ENCODE results near the gene COL6A3. TPM values are rescaled to one million over a fixed set of nuclear protein-coding genes. Genes with fewer than 3 reads are reported as not detected.

The COL6A3 gene
- polyA plus RNA-seq, 1 of the 3 experiments (the other 2 are of a cell fraction), result 18.5 TPM

GRCh38 chr2:237431837-237432236, 17.9 kb upstream of the COL6A3 start:
- no peaks in the 10 kb centered on the region for H3K36me3 ChIP-seq (replicated peaks in 1 of 2; ENCODE audit: control insufficient read depth in 1 of 2, insufficient read depth in 2 of 2, low read length in 1 of 2)
- ChIA-PET CTCF (interaction anchor here (1.0 to 2.9 kb wide), 6 partner anchors 9 to 81 kb away, joined by 3 to 25 read pairs (median 8); no protein-coding TSS in a partner anchor), POLR2A (no interaction called here)
- no peaks in the 10 kb centered on the region for H4K20me1 ChIP-seq (ENCODE audit: insufficient read depth)
- no peak overlapping the region for H3K4me3 ChIP-seq (ENCODE audit: low read depth in 2 of 2, low read length in 1 of 2)
- no peak for DNase-seq
- H3K27me3 ChIP-seq (ENCODE audit: insufficient read depth), result no peaks in the 10 kb centered on the region
- peaks cover 34 to 41% of the 10 kb centered on the region in 2 experiments for H3K4me1 ChIP-seq (ENCODE audit: control insufficient read depth in 1 of 2, insufficient read depth in 2 of 2, low read depth in 1 of 2, low read length in 1 of 2)
- H3K79me2 ChIP-seq (ENCODE audit: insufficient read depth), result no peaks in the 10 kb centered on the region
- peak overlapping the region; percentile 77; the same call in 1 of the 2 replicates for H3K9ac ChIP-seq
- TF ChIP-seq ELF1 (IDR thresholded peaks at IDR 0.05) (no peak), EP300 (IDR thresholded peaks at IDR 0.05; ENCODE audit: borderline replicate concordance in 1 of 2, low read depth in 1 of 2, low read length in 1 of 2) (no peak), EZH2phosphoT487 (IDR thresholded peaks at IDR 0.05; ENCODE audit: borderline replicate concordance, low read depth) (no peak), CHD2 (IDR thresholded peaks at IDR 0.05; ENCODE audit: low read length, partially characterized antibody) (no peak), FOSL2 (IDR thresholded peaks at IDR 0.05; ENCODE audit: borderline replicate concordance, low read depth) (no peak), SMC3 (IDR thresholded peaks at IDR 0.05; ENCODE audit: low read depth, low read length) (no peak), FOXJ3 (CRISPR knock-in tag; IDR thresholded peaks at IDR 0.05) (no peak), MEF2A (IDR thresholded peaks at IDR 0.05; ENCODE audit: borderline replicate concordance, low read depth) (no peak), POLR2AphosphoS5 (IDR thresholded peaks at IDR 0.05; ENCODE audit: low read depth, low read length) (no peak), YY1 (IDR thresholded peaks at IDR 0.05; ENCODE audit: low read depth) (no peak), MXI1 (IDR thresholded peaks at IDR 0.05; ENCODE audit: low read depth, low read length) (no peak), JUND (IDR thresholded peaks at IDR 0.05) (no peak), NFIC (IDR thresholded peaks at IDR 0.05; ENCODE audit: borderline replicate concordance) (no peak), NRF1 (IDR thresholded peaks at IDR 0.05; ENCODE audit: low read depth, low read length) (no peak), SIN3A (IDR thresholded peaks at IDR 0.05; ENCODE audit: borderline replicate concordance, low read depth, low read length) (no peak), RFX5 (IDR thresholded peaks at IDR 0.05; ENCODE audit: low read length) (no peak), CTCF (IDR thresholded peaks at IDR 0.05) (no peak)
- WGBS (ENCODE audit: low lambda C conversion rate), result 97% methylated on average over 4 of the region's 4 CpGs
- peaks cover 43% of the 10 kb centered on the region for H3F3A ChIP-seq (replicated peaks; ENCODE audit: insufficient read depth)
- H3K9me2 ChIP-seq, result no peaks in the 10 kb centered on the region
- peak overlapping the region; percentile 54; the same call in 1 of the 2 replicates for H3K4me2 ChIP-seq
- no peaks in the 10 kb centered on the region for H3K9me3 ChIP-seq
- peak overlapping the region; percentile 96 to 99 for H3K27ac ChIP-seq (ENCODE audit: low read depth in 2 of 2, low read length in 1 of 2)
- no peak overlapping the region for H2AFZ ChIP-seq (ENCODE audit: low read depth)

- no peaks in the 10 kb centered on the region for H3K36me3 ChIP-seq (replicated peaks in 1 of 2; ENCODE audit: control insufficient read depth in 1 of 2, insufficient read depth in 2 of 2, low read length in 1 of 2)
- H4K20me1 ChIP-seq (ENCODE audit: insufficient read depth), result no peaks in the 10 kb centered on the region
- ChIA-PET CTCF (interaction anchor here (2.3 to 2.9 kb wide), 2 partner anchors 10 kb away, joined by 7 to 25 read pairs; no protein-coding TSS in a partner anchor), POLR2A (no interaction called here)
- DNase-seq, result no peak
- H2AFZ ChIP-seq (ENCODE audit: low read depth), result no peak overlapping the region
- peaks cover 43% of the 10 kb centered on the region for H3F3A ChIP-seq (replicated peaks; ENCODE audit: insufficient read depth)
- peak overlapping the region in 1 of 2 experiments; percentile 99; a peak in 2 of 4 replicates for H3K27ac ChIP-seq (ENCODE audit: low read depth in 2 of 2, low read length in 1 of 2)
- no peaks in the 10 kb centered on the region for H3K9me3 ChIP-seq
- H3K4me2 ChIP-seq, result no peak overlapping the region
- H3K4me1 ChIP-seq (ENCODE audit: control insufficient read depth in 1 of 2, insufficient read depth in 2 of 2, low read depth in 1 of 2, low read length in 1 of 2), result peaks cover 34 to 41% of the 10 kb centered on the region in 2 experiments
- no peaks in the 10 kb centered on the region for H3K79me2 ChIP-seq (ENCODE audit: insufficient read depth)
- peak overlapping the region; percentile 77; the same call in 1 of the 2 replicates for H3K9ac ChIP-seq
- no peaks in the 10 kb centered on the region for H3K27me3 ChIP-seq (ENCODE audit: insufficient read depth)
- no peaks in the 10 kb centered on the region for H3K9me2 ChIP-seq
- H3K4me3 ChIP-seq (ENCODE audit: low read depth in 2 of 2, low read length in 1 of 2), result no peak overlapping the region
- 74% methylated on average over 1 of the region's 1 CpG for WGBS (ENCODE audit: low lambda C conversion rate)
- TF ChIP-seq EP300 (IDR thresholded peaks at IDR 0.05; ENCODE audit: borderline replicate concordance in 1 of 2, low read depth in 1 of 2, low read length in 1 of 2) (0 out of 4 replicates have a peak, but pooled peaks of 1 of the 2 experiments have one; percentile 29), CTCF (IDR thresholded peaks at IDR 0.05) (no peak), RXRA (IDR thresholded peaks at IDR 0.05; ENCODE audit: borderline replicate concordance, low read depth) (no peak), JUND (IDR thresholded peaks at IDR 0.05) (peak; percentile 30; the same call in 1 of the 2 replicates), PBX3 (IDR thresholded peaks at IDR 0.05) (peak; percentile 47), TCF12 (IDR thresholded peaks at IDR 0.05) (peak; percentile 33; the same call in 1 of the 2 replicates), FOSL2 (IDR thresholded peaks at IDR 0.05; ENCODE audit: borderline replicate concordance, low read depth) (peak; percentile 6; the same call in 1 of the 2 replicates)
Observed at GRCh38 chr2:237431372-237431771, 17.4 kb upstream of the COL6A3 start.

Data from SK-N-SH (cell line).